DMS 273 treated with DMSO at 0.1 percent for 48 hours (cell line): ENCODE results near the gene SKAP1.
"Not testable (repeated sequence)": the region's sequence is repeated elsewhere in the genome, so short reads cannot be mapped to it uniquely, and the experiment has no call there.

ENCODE experiments used
- DNase-seq: peaks from one replicate; lab custom pipeline; 2025; lab: John Stamatoyannopoulos, UW

SKAP1 gene

DNA sequence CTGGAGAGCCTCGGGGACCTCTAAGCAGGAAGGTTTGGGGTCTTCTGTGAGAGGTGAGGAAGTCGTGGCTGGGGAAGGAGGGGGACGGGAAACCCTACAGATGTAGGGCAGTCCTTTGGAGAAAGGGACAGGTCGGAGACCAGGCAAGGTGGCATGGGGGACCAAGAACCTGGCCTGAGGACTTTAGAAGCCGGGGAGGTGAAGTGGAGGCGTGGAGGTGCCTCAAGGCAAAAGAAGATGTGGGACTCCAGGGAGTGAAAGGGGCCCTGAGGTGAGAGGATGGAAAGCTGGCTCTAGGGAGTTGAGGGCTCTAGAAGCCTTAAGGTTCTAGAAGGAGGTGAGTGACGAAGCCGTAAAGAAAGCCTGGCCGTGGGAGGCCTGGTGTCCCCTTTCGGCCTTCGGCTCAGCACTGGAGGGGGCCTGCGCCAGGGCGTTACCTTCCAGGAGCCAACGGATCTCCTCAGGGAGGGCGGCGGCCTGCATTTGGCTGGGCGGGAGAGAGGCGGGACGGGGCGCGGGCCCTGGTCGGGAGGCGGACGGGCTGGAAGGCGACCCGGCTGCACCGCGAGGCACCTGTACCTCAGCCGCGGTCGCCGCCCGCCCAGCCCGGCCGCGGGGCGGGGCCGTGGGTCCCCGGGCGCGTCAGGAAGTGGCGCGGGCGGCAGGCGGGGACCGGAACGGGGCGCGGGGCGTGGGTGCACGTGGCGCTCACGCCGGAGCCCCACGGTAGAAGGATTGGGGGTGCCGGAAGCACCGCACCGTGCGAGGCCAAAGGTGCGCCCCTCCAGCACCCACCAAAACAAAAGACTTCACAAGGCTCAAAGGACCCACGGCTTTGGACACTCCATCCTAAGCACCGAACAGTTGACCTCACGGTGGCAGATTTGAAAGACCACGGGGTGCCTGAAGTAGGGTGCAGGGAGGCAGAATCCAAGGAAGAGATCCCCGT, at the start of gene SKAP1:
Gene SKAP1 (minus strand): TSS at position 577 of the 949 bp plus-strand sequence.
- no peak for DNase-seq

DNA sequence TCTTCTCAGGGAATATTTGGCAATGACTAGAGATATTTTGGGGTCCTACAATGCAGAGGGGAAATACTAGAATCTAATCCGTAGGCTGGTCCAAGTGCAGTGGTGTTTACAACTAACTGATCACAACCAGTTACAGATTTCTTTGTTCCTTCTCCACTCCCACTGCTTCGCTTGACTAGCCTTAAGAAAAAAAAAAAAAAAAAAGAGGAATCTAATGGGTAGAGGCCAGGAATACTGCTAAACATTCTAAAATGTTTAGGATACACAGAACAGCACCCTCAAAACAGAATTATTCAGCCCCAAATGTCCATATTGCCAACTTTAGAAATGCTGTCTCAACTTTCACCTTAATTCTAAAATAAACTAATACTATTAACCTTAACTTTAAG, 49.0 kb upstream of the SKAP1 start:
- DNase-seq = no peak

DNA sequence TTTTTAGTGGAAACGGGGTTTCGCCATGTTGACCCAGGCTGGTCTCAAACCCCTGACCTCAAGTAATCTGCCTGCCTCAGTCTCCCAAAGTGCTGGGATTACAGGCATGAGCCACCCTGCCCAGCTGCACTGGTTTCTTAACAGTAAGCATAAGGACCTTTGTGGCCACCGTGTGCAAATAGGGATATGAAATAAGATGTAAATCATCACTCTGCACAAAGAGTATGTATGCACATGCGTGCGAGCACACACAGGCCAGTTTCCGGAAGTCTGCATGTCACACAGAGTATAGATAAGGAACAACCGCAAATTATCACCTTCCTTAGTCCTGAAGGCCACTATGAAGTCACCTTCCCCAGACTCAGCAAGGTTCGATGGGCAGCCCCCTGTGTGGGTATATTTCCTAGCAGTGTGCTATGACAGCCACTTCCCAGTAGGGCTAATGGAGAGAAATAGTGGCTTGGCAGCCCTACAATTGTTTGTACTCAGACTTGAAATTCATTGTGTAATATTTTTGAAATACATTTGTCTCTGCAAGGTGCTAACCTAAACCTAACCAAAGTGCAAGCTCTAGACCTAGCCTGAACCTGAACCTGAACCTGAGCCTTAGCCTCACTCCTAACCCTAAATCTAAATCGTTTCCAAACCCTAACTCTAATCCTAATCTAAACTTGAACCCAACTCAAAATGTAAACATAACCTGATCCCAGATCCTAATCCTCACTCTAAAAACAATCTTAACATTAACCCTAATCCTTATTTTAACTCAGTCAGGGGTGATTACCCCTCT, 48.4 kb upstream of the SKAP1 start:
- DNase-seq = no peak

DNA sequence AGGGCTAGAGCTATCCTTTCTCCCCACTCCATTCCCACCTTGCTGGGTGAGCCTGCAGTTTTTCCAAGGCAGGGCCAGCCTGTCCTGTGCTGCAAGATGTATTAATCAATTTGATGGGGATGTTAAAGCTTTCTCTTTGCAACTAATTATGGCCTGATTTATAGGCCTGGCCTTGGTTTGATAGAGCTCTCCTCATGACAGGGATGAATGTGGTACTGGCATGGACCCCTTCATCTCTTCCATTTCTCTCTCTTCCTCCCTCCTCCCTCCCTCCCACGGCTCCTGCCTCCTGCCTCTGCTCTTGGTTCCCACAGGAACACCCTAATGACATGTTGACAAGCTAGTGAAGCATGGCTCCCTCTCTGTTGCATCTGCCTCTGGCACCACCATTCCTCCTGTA, 47.2 kb upstream of the SKAP1 start:
- DNase-seq = no peak

DNA sequence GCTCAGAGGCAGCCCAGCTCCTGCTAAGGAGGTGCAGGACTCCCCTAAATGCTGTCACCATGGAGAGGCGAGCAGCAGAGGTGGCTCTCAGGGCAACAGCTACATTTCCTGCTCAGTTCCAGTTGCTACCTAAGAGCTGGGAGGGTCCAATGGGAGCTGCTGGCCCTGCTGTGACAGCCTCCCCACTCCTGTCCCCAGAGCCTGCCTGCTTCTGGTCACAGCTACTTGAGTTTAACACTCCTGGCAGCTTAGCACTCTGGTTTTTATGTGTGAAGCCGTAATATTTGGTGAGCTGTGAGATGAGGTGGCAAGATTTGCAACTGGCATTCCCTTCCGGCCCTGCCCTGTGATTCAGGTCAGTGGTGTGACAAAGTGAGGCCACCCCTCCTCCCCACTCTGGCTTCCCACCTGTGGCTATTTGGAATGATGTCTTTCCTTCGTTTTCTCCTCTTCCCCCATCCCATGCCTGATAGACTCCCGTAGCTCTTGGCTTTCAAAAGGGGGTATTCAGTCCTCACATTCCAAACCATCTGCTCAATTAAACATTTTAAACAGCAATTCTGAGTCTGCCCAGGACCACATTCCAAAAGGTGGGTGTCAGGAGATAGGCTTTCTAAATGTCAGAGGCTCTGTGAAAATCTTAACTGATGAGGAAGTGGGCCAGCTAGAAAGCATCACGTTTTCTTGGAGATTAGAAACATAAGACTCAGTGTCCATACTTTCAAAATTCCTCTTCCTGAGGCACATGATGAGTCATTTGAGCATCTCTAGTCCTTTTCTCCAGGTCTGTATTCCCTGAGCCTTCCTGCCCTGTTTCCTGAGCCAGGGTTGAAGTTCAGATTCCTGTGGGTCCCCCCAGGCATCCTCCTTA, 42.6 kb upstream of the SKAP1 start:
- DNase-seq = no peak

DNA sequence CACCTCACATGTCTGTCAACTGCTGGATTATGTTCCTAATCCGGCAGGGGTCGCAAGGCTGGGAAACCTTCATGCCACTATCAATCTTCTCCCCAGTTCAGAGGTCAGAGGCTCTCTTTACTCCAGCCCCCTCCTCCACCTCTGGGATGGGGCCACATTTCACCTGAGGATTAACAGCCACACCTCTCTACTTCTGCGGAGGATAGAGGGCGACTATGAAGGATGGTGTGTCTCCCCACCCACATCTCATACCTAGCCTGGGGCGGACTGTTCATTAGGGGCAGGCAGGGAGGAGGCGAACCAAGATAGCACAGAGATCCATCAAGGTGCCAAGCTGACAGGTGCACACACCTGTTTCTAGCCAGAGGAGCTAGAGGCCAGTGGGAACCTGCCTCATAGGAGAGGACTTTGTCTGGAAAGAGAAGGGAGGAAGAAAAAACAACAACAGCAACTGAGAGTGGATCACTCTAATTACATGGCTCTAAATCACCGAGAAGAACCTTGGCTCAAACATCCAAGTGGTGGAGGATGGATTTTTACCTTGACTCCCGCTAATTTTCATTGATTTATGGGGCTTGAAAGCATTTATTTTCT, 41.9 kb upstream of the SKAP1 start:
- no peak for DNase-seq

DNA sequence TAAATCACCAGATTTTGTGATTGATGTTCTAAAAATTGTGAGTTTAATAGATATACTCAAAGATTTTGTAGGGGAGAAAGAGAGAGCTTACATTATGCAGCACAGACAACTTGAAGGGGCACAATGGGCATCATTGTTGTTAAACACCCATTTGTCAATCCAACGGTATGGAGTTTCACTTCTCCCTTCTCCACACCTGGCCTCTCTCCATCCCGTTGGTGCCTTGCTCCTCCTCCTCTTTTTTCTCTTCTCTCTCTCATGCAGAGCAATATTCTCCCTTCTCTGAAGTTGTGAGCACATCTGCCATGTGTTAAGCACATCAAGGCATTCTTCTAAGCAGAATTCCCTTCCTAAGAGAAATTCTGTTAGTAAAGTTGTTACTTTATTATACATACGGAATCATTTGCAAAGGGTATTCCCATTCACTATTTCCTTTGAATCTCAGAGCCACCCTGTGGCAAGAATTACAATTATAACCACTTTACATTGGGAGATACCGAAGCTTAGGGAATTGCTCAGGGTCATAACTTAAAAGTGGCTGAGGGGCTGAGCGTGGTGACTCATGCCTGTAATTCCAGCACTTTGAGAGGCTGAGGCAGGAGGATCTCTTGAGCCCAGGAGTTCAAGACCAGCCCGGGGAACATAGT, 40.5 kb upstream of the SKAP1 start:
- no peak for DNase-seq

DNA sequence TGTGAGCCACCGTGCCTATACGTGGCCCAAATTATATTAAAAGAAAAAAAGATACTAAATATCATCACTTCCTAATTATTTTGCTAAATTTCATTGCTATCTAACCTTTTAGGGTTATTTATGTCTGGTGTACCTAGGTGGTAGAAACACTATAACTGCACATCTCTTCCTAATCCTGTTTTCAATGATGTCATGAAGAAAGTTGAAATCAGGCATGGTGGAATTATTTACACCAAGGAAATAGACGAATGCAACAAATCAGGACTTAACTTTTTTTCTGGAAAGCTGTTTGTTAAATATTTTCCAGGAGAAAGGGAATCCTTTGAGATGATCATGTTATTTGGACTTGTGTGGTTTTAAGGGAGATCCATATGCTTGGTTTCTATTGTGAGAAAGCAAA, 39.2 kb upstream of the SKAP1 start:
- DNase-seq = no peak

DNA sequence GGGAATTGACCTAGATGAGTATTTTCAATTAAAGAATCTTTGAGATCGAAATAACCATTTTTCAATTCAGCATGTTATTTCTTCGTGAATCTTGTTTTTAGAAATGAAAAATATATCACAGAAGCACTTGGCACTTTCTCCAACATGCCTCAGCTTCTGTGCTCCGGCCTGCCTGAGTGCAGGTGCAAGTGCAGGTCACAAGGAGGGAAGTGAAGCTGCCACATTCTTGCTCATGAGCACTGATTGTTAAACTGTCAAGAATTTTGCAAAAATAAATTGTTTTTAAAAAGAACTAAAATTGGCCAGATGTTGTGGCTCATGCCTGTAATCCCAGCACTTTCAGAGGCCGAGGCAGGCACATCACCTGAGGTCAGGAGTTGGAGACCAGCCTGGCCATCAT, 38.3 kb upstream of the SKAP1 start:
- no peak for DNase-seq

DNA sequence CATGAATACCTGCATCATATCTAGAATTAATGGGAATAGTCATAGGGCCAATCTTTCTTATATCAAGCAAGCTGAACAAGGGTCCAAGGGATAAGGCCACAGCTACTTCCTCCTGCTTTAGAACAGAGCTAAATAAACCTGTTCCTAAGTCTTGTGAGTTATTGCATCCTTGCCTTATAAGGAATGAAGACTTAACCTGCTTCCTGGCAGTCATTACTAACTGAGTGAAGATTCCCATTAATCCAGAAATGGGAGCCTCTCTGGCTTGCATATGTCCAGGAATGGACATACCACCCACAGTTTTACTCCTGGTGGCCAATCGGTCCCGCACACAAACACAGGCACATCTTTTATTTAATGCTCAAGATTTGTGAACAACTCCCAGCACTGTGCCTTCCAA, 35.9 kb upstream of the SKAP1 start:
- no peak for DNase-seq

DNA sequence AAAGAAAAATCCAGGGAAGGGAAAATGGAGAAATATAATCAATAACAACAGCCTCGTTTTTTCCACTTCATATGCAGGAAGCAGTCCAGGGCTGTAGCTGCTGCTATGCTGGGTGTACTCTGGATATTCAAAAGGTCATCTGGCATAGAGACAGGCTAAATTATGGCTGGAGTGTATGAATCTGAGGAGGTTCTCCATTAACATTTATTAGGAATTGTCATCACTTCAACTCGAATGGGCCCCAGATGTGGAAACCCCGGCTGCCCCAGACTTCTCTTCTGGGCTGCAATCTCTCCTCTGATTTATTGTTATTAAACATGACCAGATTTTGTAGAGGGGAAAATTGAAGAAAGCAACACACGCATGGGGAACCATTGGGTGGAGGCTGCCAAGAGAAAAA, 33.5 kb upstream of the SKAP1 start:
- DNase-seq = no peak

DNA sequence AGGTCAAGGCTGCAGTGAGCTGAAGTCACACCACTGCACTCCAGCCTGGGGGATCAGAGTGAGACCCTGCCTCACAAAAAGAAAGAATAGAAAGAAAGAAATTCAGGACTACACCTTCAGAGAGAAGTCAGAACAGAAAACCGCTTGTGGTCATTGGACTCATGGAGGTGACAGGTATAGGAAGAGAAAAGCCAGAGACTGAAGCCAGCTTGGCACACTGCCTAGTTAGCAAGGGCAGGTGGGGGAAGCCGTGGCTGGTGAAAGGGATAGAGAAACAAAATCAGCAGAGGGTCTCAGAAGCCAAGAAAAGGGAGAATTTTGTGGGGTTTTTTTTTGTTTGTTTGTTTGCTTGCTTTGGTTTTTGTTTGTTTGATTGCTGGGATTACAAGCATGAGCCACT, 32.9 kb upstream of the SKAP1 start:
- no peak for DNase-seq

DNA sequence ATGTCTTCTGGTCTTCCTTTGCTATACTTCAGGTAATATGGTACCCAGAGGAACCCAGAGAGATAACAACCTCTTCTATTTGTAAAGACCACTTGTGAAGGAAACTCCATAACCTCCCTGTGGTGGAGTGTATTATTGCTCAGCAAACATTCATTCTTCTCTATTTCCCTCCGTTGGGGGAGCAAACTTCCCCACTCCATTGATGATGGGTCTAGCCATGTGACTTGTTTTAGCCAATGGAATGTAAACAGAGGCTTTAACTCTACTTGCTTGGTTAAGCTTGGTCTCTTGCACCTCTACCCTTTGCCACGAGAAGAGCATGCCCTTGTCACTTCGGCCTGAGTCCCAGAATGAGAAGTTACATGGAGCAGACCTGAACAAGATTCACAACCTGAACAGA, 30.0 kb upstream of the SKAP1 start:
- no peak for DNase-seq

DNA sequence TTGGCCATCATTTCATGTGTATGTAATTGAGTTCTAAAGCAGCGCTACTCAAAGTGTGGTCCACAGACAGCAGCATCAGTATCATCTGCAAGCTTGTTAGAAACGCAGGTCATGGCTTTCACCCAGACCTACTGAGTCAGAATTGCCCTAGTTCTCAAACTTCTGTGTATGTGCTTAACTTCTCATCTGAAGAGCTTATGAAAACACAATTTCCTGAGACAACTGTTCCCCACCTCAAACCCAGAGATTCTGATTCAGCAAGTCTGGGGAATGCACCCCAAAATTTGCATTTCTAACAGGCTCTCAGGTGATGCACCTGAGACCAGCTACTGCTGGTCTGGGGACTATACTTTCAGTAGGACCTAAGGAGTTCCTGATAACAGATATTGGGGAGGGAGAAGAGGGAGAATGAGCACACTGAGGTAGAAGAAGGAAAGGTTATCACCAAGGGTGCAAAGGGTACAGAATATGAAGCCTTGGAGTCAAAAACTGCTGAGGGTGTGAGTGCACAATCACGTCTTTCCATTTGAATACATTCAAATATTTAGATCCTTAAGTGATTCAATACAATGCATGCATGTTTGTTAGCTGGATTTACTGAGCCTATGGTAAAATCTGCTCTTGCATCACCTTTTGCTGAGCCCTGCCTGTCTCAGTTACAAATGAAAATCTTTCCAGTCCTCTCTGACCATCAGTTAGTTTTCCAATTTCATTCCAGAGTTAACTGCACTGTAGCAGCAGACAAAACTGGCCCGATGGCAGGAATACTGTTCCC, 29.2 kb upstream of the SKAP1 start:
- DNase-seq = no peak

DNA sequence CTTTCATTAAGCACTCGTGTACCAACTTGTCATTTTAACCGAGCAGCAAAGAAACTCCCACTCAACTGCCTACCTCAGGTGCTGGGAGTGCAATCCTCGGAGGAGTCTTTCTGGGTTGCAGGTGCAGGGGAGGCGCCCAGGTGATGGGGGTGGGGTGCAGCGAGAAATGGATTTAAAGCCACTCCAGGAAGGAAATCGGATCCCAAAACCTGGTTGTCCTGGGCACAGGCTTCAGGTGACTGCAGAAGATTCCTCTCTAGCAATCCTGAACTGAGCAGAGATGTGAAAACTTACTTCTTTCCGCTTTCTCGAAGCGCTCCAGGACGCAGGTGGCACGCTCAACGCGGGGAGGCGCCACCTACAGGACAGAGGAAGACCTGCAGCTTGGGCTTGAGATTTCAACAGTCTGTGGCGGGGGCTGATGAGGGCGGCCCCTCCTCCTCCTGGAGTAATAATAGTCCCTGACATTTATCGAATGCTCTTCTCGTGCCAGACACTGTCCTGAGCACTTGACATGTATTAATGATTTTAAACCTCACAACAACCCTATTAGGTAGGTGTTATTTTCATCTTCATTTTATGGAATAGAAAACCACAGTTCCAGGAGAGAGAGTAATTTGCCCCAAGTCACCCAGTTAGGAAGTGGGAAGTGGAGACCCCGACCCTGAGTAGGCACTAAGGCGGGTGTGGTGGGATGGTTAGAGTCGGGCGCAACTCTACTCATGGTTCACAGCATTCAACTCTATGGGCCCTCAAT, 27.2 kb upstream of the SKAP1 start:
- no peak for DNase-seq

DNA sequence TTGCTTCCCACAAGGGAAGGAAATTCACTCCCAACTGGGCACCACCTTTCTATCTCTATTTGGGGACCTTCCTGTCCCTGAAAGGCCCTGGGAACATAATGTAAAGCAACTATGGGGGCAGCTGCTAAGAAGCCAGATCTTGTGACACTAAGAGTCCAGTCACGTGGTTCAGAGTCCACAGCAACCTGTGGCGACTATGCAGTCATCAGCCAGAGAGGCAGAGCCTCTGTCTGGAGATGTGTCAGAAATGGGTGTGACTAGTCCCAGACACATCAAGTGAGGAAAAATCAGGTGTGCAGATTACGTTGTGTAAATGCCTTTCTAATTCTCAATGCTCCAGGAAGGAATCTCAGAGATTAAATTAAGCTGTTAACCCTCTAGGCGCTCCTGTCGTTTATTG, 26.6 kb upstream of the SKAP1 start:
- DNase-seq = no peak

DNA sequence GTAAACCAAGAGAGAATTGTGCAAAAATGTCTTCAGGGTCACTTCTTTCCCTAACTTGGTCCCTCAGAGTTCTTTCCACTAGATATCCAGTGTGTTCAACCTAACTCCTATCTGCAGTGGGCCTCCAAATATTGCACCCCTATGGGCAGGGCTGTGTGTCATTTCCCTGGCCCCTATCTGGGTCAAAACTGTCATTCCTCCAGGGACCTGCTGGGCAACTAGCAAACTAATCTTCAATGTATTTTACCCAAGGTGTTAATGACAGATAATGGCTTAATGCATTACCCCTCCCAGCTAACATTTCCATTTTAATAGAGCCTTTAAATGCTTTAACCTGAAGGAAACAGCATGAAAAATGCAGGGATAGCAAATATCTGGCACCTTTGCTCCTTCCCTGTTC, 25.8 kb upstream of the SKAP1 start:
- DNase-seq = no peak

DNA sequence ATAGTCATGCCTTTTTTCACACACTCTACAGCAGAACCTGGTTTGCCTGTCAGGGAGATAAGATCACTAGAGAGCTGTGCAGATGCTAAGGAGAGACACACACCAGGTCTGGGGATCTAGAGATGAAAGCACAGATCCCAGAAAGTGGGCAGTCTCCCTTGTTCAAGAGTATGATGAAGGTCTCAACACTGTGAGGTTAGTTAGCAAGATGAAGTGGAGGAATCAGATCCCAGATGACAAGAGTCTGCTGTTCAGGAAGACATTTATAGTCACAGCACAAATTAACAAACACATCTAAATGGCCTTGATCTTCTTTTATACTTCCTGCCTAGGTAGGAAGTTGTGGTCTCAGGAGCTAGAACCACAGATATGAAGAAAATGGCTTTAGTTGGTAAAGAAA, 23.4 kb upstream of the SKAP1 start:
- DNase-seq = no peak

DNA sequence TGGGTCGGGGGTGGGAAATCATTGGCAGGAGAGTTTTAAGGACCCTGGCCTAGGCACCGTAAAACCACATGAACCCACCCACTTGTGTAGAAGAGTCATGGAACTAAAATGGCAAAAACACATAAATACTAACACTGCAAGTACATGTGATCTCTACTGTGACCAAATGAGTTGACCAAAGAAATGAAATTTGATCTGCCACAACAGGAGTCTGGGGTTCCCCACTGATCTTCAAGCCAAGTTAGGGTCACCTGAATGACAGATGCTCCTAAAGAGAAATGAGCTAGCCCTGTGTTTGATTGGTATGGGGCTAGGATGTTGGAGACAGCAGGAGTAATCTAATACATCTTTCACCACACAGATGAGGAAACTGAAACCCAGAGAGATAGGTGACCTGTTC, 21.5 kb upstream of the SKAP1 start:
- no peak for DNase-seq

DNA sequence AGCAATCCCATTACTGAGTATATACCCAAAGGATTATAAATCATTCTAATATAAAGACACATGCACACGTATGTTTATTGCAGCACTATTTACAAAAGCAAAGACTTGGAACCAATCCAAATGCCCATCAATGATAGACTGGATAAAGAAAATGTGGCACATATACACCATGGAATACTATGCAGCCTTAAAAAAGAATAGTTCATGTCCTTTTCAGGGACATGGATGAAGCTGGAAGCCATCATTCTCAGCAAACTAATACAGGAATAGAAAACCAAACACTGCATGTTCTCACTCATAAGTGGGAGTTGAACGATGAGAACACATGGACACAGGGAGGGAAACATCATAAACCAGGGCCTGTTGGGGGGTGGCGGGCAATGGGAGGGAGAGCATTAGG, 19.3 kb upstream of the SKAP1 start:
- DNase-seq = not testable (repeated sequence)
